Measurements from ENCODE around the gene SCCPDH. TPM values are rescaled to one million over a fixed set of nuclear protein-coding genes. Genes with fewer than 3 reads are reported as not detected.

The SCCPDH gene
- total and polyA plus RNA-seq, 7 donors, result 16.6 to 44.9 (median 26.0) TPM

DNA sequence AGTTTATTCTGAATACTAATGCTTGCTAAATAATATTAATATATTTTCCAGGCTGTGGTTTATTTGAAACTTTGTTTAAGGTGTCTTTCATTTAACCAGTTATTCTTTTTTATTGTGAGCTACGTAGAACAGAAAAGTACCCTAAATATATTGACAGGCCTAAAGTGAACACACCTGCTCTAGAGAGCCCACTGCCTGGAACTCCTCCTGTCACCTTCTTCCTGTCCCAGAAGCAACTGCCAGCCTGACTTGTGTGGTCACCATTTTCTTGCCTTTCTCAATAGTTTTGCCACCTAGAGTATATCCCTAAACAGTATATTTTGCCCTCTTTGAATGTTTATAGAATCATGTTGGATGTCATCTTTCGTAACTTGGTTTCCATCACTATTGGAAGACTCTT is 48.5 kb downstream of the SCCPDH start:
- H3K27ac ChIP-seq, result no peak overlapping the region
- no peak for DNase-seq
- 71 to 94% methylated on average over 2 of the region's 2 CpGs for WGBS, 2 donors
- no peaks in the 10 kb centered on the region for H3K27me3 ChIP-seq
- no peak overlapping the region for H3K4me3 ChIP-seq
- H3K9me3 ChIP-seq, result no peaks in the 10 kb centered on the region
- intact Hi-C loops (cut with DNase I), result no loop called here
- peaks cover 0 to 12% (median 3%) of the 10 kb centered on the region in 4 donors for H3K4me1 ChIP-seq
- TF ChIP-seq POLR2AphosphoS5 (IDR thresholded peaks at IDR 0.05) (no peak), EP300 (IDR thresholded peaks at IDR 0.05) (no peak), POLR2A (IDR thresholded peaks at IDR 0.05) (no peak)
- TF ChIP-seq, protein P1, sequence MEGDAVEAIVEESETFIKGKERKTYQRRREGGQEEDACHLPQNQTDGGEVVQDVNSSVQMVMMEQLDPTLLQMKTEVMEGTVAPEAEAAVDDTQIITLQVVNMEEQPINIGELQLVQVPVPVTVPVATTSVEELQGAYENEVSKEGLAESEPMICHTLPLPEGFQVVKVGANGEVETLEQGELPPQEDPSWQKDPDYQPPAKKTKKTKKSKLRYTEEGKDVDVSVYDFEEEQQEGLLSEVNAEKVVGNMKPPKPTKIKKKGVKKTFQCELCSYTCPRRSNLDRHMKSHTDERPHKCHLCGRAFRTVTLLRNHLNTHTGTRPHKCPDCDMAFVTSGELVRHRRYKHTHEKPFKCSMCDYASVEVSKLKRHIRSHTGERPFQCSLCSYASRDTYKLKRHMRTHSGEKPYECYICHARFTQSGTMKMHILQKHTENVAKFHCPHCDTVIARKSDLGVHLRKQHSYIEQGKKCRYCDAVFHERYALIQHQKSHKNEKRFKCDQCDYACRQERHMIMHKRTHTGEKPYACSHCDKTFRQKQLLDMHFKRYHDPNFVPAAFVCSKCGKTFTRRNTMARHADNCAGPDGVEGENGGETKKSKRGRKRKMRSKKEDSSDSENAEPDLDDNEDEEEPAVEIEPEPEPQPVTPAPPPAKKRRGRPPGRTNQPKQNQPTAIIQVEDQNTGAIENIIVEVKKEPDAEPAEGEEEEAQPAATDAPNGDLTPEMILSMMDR (IDR thresholded peaks at IDR 0.05), result no peak
- peaks cover 0 to 52% (median 17%) of the 10 kb centered on the region in 4 donors for H3K36me3 ChIP-seq

DNA sequence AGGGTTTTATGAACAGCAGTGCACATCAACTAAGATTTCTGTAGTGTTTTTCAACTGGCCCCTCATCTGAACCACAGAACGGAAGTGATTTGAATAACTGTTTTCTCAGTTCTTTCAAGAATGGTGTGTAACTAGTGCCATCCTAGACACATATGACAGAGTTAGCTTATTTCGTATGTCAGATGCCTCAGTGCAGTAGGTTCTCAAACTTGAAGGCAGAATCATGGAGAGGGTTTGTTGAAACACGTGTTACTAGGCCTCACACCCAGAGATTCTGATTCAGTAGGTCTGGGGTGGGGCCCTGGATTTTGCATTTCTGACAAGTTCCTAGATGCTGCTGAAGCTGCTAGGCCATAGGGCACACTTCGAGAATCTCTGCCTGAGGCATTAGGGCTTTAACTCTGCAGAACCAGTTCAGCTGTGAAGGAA is 49.0 kb downstream of the SCCPDH start:
- DNase-seq, result no peak
- H3K9me3 ChIP-seq, result no peaks in the 10 kb centered on the region
- TF ChIP-seq EP300 (IDR thresholded peaks at IDR 0.05) (no peak), POLR2AphosphoS5 (IDR thresholded peaks at IDR 0.05) (no peak), POLR2A (IDR thresholded peaks at IDR 0.05) (no peak)
- TF ChIP-seq, protein P1 (IDR thresholded peaks at IDR 0.05), result no peak
- peaks cover 0 to 12% (median 3%) of the 10 kb centered on the region in 4 donors for H3K4me1 ChIP-seq
- H3K36me3 ChIP-seq, result peaks cover 0 to 51% (median 17%) of the 10 kb centered on the region in 4 donors
- no peak overlapping the region for H3K27ac ChIP-seq
- intact Hi-C loops (cut with DNase I), result no loop called here
- no peaks in the 10 kb centered on the region for H3K27me3 ChIP-seq
- no peak overlapping the region for H3K4me3 ChIP-seq
- WGBS, 2 donors, result 87 to 94% methylated on average over 4 of the region's 4 CpGs

DNA sequence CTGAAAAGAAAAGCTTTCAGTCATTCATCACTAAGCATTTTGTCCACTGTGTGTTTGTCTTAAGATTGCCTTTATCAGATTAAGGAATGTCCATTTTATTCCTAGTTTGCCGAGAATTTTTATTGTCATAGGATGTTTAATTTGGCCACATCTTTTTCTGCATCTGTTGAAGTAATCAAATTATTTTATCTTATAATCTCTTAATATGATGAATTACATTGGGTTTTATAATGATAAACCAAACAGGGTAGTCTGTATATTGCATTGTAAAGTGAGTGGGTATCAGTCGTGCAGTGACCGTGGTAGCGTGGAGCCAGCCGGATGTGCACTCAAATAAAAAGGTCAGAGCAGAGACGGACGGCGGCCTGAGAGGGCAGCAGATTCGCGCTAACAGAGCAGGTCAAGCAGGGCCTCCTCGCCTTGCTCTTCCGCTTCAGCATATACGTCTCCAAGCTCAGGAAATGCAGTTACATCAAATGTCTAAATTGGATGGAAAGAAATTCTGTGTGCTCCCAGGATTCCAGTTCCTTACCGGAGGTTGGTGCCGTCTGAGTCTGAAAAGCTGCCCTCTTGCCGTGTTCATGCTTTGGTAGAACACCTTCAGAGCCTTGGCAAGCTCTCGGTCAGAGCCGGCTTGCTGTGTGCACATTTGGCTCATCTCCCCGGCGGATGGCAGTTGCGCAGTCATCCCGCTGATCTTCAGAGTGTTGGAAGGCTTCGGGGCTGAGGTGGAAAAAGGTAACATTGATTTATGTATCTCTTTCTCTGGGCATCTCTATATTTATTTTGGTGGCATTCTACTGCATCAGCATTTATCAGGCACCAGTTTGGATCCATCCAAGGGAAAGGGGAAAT is 51.5 kb downstream of the SCCPDH start:
- Histone ChIP-seq H3K27me3 (no peaks in the 10 kb centered on the region), H3K36me3 (peaks cover 0 to 64% (median 17%) of the 10 kb centered on the region in 4 donors), H3K4me1 (no peaks in the 10 kb centered on the region), H3K27ac (no peak overlapping the region), H3K9me3 (no peaks in the 10 kb centered on the region), H3K4me3 (no peak overlapping the region)
- 93 to 94% methylated on average over 23 of the region's 23 CpGs for WGBS, 2 donors
- no peak for TF ChIP-seq POLR2AphosphoS5 (IDR thresholded peaks at IDR 0.05)
- TF ChIP-seq POLR2A (IDR thresholded peaks at IDR 0.05), result no peak
- no peak for TF ChIP-seq EP300 (IDR thresholded peaks at IDR 0.05)
- TF ChIP-seq, protein P1 (IDR thresholded peaks at IDR 0.05), result no peak
- intact Hi-C loops (cut with DNase I), result no loop called here
- no peak for DNase-seq

DNA sequence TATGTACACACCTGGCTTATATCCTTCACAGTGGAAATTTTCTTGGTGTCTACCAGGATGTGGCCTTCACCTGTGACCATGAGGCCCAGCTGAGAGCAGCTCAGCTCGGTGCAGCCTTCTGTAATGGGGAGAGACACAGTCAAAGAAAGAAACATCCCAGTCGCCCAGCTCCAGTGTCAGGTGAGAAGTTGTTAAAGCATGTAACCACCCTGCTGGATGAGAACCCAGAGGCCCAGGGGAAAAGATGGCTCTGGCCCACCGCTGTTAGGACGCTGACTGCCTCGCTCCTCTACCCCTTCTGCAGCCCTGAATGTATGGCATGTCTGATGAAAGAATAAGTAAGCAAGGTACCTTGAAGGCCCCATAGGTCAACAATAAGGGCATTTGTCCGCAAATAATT is 52.7 kb downstream of the SCCPDH start:
- DNase-seq, result no peak
- Histone ChIP-seq H3K4me1 (no peaks in the 10 kb centered on the region), H3K27me3 (no peaks in the 10 kb centered on the region), H3K9me3 (no peaks in the 10 kb centered on the region), H3K36me3 (peaks cover 0 to 63% (median 17%) of the 10 kb centered on the region in 4 donors), H3K4me3 (no peak overlapping the region), H3K27ac (no peak overlapping the region)
- intact Hi-C loops (cut with DNase I), result no loop called here
- TF ChIP-seq POLR2A (IDR thresholded peaks at IDR 0.05), result no peak
- TF ChIP-seq EP300 (IDR thresholded peaks at IDR 0.05), result no peak
- TF ChIP-seq POLR2AphosphoS5 (IDR thresholded peaks at IDR 0.05), result no peak
- TF ChIP-seq, protein P1 (IDR thresholded peaks at IDR 0.05), result no peak
- 92 to 95% methylated on average over 6 of the region's 6 CpGs for WGBS, 2 donors

All from sigmoid colon (tissue), 7 donors.